NCI-H187 treated with DMSO at 0.1 percent for 48 hours (cell line): Measurements from ENCODE around the gene HRH2.
A peak's percentile ranks its signal among the peaks of the same experiment; 100 is the strongest.
"Not testable (repeated sequence)": the region's sequence is repeated elsewhere in the genome, so short reads cannot be mapped to it uniquely, and the experiment has no call there.

ENCODE experiments used
- DNase-seq: peaks from one replicate; lab custom pipeline; 2025; lab: John Stamatoyannopoulos, UW

Gene HRH2

GRCh38 chr5:175714479-175715085 lies 56.7 kb downstream of the HRH2 start:
- DNase-seq, result no peak

GRCh38 chr5:175715627-175716522 lies 58.0 kb downstream of the HRH2 start:
- no peak for DNase-seq

GRCh38 chr5:175717837-175718236 lies 60.0 kb downstream of the HRH2 start:
- no peak for DNase-seq

GRCh38 chr5:175718401-175719108 lies 60.7 kb downstream of the HRH2 start:
- peak; percentile 7 for DNase-seq

- DNase-seq, result not testable (repeated sequence)
These were observed 61.2 kb downstream of the HRH2 start for GRCh38 chr5:175719109-175719432.

GRCh38 chr5:175724314-175725275 lies 66.7 kb downstream of the HRH2 start:
- no peak for DNase-seq

GRCh38 chr5:175728316-175728715 lies 70.4 kb downstream of the HRH2 start:
- no peak for DNase-seq

GRCh38 chr5:175728885-175729828 lies 71.3 kb downstream of the HRH2 start:
- DNase-seq, result no peak

GRCh38 chr5:175729829-175730277 lies 72.0 kb downstream of the HRH2 start:
- DNase-seq, result peak; percentile 64

GRCh38 chr5:175731172-175731571 lies 73.3 kb downstream of the HRH2 start:
- no peak for DNase-seq

- no peak for DNase-seq
These were observed 74.0 kb downstream of the HRH2 start for GRCh38 chr5:175731756-175732465.

GRCh38 chr5:175733017-175733416 lies 75.1 kb downstream of the HRH2 start:
- DNase-seq, result no peak

GRCh38 chr5:175734016-175734415 lies 76.1 kb downstream of the HRH2 start:
- DNase-seq, result no peak

GRCh38 chr5:175734501-175734900 lies 76.6 kb downstream of the HRH2 start:
- DNase-seq, result no peak

GRCh38 chr5:175735701-175736100 lies 77.8 kb downstream of the HRH2 start:
- DNase-seq, result no peak

- no peak for DNase-seq
These were observed 78.8 kb downstream of the HRH2 start for GRCh38 chr5:175736652-175737051.

GRCh38 chr5:175737481-175737880 lies 79.6 kb downstream of the HRH2 start:
- DNase-seq, result no peak

GRCh38 chr5:175738126-175738525 lies 80.3 kb downstream of the HRH2 start:
- no peak for DNase-seq

- DNase-seq, result no peak
These were observed 80.8 kb downstream of the HRH2 start for GRCh38 chr5:175738602-175739133.

GRCh38 chr5:175740014-175740413 lies 82.1 kb downstream of the HRH2 start:
- no peak for DNase-seq
